ENCODE measurements around the gene NAPB. TPM values are rescaled to one million over a fixed set of nuclear protein-coding genes. Genes with fewer than 3 reads are reported as not detected.

Gene NAPB
- total and polyA plus RNA-seq, 2 of the 8 experiments (the other 6 are each of a cell fraction or from before 2014, with no cell fraction given) = 6.2 to 12.3 TPM

DNA sequence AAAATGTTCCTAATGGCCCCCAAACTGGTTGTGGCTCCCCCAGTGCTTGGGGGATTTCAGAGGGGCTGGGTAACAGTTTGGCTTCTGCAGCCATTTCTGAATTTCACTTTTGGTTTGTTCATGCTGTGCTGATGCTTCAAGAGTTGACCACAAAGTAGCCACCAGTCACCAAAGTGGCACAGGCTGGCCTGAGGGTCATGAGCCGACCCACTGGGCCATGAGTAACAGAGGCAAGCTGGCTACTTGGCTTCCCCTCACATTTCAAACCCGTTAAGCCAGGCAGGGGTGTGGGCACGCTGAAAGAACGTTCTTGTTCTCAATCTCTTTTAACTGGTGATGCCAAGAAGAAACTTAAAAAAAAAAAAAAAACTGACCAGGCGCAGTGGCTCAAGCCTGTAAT lies 85.8 kb downstream of the NAPB start (continued):
- TF ChIP-seq, protein P1, sequence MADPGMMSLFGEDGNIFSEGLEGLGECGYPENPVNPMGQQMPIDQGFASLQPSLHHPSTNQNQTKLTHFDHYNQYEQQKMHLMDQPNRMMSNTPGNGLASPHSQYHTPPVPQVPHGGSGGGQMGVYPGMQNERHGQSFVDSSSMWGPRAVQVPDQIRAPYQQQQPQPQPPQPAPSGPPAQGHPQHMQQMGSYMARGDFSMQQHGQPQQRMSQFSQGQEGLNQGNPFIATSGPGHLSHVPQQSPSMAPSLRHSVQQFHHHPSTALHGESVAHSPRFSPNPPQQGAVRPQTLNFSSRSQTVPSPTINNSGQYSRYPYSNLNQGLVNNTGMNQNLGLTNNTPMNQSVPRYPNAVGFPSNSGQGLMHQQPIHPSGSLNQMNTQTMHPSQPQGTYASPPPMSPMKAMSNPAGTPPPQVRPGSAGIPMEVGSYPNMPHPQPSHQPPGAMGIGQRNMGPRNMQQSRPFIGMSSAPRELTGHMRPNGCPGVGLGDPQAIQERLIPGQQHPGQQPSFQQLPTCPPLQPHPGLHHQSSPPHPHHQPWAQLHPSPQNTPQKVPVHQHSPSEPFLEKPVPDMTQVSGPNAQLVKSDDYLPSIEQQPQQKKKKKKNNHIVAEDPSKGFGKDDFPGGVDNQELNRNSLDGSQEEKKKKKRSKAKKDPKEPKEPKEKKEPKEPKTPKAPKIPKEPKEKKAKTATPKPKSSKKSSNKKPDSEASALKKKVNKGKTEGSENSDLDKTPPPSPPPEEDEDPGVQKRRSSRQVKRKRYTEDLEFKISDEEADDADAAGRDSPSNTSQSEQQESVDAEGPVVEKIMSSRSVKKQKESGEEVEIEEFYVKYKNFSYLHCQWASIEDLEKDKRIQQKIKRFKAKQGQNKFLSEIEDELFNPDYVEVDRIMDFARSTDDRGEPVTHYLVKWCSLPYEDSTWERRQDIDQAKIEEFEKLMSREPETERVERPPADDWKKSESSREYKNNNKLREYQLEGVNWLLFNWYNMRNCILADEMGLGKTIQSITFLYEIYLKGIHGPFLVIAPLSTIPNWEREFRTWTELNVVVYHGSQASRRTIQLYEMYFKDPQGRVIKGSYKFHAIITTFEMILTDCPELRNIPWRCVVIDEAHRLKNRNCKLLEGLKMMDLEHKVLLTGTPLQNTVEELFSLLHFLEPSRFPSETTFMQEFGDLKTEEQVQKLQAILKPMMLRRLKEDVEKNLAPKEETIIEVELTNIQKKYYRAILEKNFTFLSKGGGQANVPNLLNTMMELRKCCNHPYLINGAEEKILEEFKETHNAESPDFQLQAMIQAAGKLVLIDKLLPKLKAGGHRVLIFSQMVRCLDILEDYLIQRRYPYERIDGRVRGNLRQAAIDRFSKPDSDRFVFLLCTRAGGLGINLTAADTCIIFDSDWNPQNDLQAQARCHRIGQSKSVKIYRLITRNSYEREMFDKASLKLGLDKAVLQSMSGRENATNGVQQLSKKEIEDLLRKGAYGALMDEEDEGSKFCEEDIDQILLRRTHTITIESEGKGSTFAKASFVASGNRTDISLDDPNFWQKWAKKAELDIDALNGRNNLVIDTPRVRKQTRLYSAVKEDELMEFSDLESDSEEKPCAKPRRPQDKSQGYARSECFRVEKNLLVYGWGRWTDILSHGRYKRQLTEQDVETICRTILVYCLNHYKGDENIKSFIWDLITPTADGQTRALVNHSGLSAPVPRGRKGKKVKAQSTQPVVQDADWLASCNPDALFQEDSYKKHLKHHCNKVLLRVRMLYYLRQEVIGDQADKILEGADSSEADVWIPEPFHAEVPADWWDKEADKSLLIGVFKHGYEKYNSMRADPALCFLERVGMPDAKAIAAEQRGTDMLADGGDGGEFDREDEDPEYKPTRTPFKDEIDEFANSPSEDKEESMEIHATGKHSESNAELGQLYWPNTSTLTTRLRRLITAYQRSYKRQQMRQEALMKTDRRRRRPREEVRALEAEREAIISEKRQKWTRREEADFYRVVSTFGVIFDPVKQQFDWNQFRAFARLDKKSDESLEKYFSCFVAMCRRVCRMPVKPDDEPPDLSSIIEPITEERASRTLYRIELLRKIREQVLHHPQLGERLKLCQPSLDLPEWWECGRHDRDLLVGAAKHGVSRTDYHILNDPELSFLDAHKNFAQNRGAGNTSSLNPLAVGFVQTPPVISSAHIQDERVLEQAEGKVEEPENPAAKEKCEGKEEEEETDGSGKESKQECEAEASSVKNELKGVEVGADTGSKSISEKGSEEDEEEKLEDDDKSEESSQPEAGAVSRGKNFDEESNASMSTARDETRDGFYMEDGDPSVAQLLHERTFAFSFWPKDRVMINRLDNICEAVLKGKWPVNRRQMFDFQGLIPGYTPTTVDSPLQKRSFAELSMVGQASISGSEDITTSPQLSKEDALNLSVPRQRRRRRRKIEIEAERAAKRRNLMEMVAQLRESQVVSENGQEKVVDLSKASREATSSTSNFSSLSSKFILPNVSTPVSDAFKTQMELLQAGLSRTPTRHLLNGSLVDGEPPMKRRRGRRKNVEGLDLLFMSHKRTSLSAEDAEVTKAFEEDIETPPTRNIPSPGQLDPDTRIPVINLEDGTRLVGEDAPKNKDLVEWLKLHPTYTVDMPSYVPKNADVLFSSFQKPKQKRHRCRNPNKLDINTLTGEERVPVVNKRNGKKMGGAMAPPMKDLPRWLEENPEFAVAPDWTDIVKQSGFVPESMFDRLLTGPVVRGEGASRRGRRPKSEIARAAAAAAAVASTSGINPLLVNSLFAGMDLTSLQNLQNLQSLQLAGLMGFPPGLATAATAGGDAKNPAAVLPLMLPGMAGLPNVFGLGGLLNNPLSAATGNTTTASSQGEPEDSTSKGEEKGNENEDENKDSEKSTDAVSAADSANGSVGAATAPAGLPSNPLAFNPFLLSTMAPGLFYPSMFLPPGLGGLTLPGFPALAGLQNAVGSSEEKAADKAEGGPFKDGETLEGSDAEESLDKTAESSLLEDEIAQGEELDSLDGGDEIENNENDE (IDR thresholded peaks at IDR 0.05; ENCODE audit: insufficient replicate concordance, low read length) = no peak
- TF ChIP-seq TCF12 (IDR thresholded peaks at IDR 0.05; ENCODE audit: low read depth, low read length) = no peak
- TF ChIP-seq TBP (IDR thresholded peaks at IDR 0.05; ENCODE audit: low read depth, low read length) = no peak
- no peak for TF ChIP-seq YY1 (IDR thresholded peaks at IDR 0.05; ENCODE audit: low read depth, low read length)
